Measurements from ENCODE around the gene PRPF6. TPM values are rescaled to one million over a fixed set of nuclear protein-coding genes. Genes with fewer than 3 reads are reported as not detected.

Gene PRPF6
- total and polyA plus RNA-seq, 2 donors (not counting 1 experiment from before 2014, with no cell fraction given) = 31.7 to 82.9 TPM

DNA sequence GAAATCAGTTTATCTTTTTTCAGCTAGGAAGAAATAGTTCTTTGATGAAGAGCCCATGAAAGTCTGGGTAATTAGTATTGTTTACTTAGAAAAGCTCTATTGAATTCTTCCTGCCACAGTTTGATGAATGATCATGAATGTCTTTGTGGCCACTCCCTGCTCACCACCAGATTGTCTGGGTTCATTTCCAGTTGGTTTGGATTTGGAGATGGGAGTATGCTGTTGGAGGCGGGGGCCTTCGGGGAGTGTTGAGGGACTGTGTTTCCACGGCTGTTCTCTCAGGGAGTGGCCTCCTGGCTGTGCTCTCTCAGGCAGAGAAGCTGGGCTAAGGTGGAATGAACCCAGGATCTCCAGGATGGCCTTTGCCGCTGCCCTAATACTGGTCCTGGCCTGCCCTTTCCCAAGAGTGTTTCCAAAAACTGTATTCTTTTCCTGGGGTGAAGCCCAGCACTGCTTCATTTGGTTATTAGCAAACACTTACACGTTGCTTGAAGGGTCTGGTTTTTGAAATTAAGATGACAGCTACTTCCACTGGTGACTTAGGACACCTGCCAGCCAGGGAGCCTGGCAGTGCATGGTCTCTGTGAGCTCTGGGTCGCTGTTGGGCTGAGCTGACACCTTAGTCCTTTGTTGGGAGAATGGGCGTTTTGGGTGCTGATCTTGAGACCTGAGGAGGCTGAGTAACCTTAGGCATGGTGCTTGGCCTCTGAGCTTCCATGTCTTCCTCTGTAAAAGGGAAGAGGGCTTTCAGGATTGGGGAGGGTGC is 23.2 kb downstream of the PRPF6 start:
- POLR2A ChIA-PET = no interaction called here
- peaks cover 6% of the 10 kb centered on the region for H3K4me1 Mint-ChIP-seq

GRCh38 chr20:64005394-64005793 is 24.5 kb downstream of the PRPF6 start:
- no peak overlapping the region for H3K27ac ChIP-seq (ENCODE audit: low read length in 2 of 2)
- H3K27me3 Mint-ChIP-seq = no peaks in the 10 kb centered on the region
- H3K9ac ChIP-seq (ENCODE audit: low read length) = no peak overlapping the region
- intact Hi-C loops (cut with micrococcal nuclease) = no loop called here
- H3K4me3 ChIP-seq (ENCODE audit: control extremely low read depth in 1 of 5, extremely low read depth in 1 of 5, insufficient read depth in 1 of 5, low read depth in 2 of 5, low read length in 4 of 5) = no peak overlapping the region
- 90% methylated on average over 6 of the region's 6 CpGs for WGBS (ENCODE audit: insufficient coverage)
- H3K27me3 ChIP-seq (replicated peaks in 1 of 4; ENCODE audit: control extremely low read depth in 1 of 4, control insufficient read depth in 3 of 4, insufficient read depth in 4 of 4, low read length in 3 of 4) = no peaks in the 10 kb centered on the region
- ChIA-PET POLR2A (no interaction called here), CTCF (no interaction called here)
- no peaks in the 10 kb centered on the region for H3K9me3 Mint-ChIP-seq (ENCODE audit: insufficient read depth)
- H3K79me2 ChIP-seq (ENCODE audit: control insufficient read depth, insufficient read depth, low read length) = peaks cover 67% of the 10 kb centered on the region
- peaks cover 0 to 5% (median 0%) of the 10 kb centered on the region in 3 donors for H3K9me3 ChIP-seq (ENCODE audit: control extremely low read depth in 1 of 3, control insufficient read depth in 2 of 3, insufficient read depth in 1 of 3, low read length in 2 of 3)
- H3K4me1 Mint-ChIP-seq = peaks cover 6% of the 10 kb centered on the region
- ATAC-seq (ENCODE audit: low read depth) (no peak), DNase-seq (no peak)
- H3K4me1 ChIP-seq (ENCODE audit: control insufficient read depth in 2 of 2, insufficient read depth in 2 of 2, low read length in 2 of 2) = peaks cover 0 to 6% of the 10 kb centered on the region in 2 donors
- peaks cover 3 to 72% of the 10 kb centered on the region in 2 experiments for H3K36me3 ChIP-seq (replicated peaks in 1 of 2; ENCODE audit: control extremely low read depth in 1 of 2, control insufficient read depth in 1 of 2, extremely low read depth in 1 of 2, insufficient read depth in 2 of 2, low read length in 1 of 2)
- H2AFZ ChIP-seq (ENCODE audit: insufficient read depth, low read depth, low read length, poor library complexity, severe bottlenecking) = no peak overlapping the region
- H3K4me3 Mint-ChIP-seq = no peak overlapping the region
- H4K20me1 ChIP-seq (ENCODE audit: control insufficient read depth, insufficient read depth, low read length, poor library complexity, severe bottlenecking) = peaks cover 72% of the 10 kb centered on the region
- no peak for TF ChIP-seq EZH2 (IDR thresholded peaks at IDR 0.05; ENCODE audit: borderline replicate concordance, insufficient read depth, low read depth, low read length, poor library complexity, severe bottlenecking)
- TF ChIP-seq, protein P1, sequence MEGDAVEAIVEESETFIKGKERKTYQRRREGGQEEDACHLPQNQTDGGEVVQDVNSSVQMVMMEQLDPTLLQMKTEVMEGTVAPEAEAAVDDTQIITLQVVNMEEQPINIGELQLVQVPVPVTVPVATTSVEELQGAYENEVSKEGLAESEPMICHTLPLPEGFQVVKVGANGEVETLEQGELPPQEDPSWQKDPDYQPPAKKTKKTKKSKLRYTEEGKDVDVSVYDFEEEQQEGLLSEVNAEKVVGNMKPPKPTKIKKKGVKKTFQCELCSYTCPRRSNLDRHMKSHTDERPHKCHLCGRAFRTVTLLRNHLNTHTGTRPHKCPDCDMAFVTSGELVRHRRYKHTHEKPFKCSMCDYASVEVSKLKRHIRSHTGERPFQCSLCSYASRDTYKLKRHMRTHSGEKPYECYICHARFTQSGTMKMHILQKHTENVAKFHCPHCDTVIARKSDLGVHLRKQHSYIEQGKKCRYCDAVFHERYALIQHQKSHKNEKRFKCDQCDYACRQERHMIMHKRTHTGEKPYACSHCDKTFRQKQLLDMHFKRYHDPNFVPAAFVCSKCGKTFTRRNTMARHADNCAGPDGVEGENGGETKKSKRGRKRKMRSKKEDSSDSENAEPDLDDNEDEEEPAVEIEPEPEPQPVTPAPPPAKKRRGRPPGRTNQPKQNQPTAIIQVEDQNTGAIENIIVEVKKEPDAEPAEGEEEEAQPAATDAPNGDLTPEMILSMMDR (IDR thresholded peaks at IDR 0.05) = no peak
- no peak overlapping the region for H3K27ac Mint-ChIP-seq
- no peak overlapping the region for H3K4me2 ChIP-seq (replicated peaks; ENCODE audit: low read depth, low read length, poor library complexity, severe bottlenecking)

More for the DNA sequence above, 23.2 kb downstream of the PRPF6 start:
- 92% methylated on average over 7 of the region's 7 CpGs for WGBS (ENCODE audit: insufficient coverage)
- Histone ChIP-seq H2AFZ (ENCODE audit: insufficient read depth, low read depth, low read length, poor library complexity, severe bottlenecking) (no peak overlapping the region), H3K27ac (ENCODE audit: low read length in 2 of 2) (no peak overlapping the region), H3K4me1 (ENCODE audit: control insufficient read depth in 2 of 2, insufficient read depth in 2 of 2, low read length in 2 of 2) (peaks cover 0 to 6% of the 10 kb centered on the region in 2 donors), H3K4me3 (ENCODE audit: control extremely low read depth in 1 of 5, extremely low read depth in 1 of 5, insufficient read depth in 1 of 5, low read depth in 2 of 5, low read length in 4 of 5) (no peak overlapping the region), H3K4me2 (replicated peaks; ENCODE audit: low read depth, low read length, poor library complexity, severe bottlenecking) (no peak overlapping the region), H3K9ac (ENCODE audit: low read length) (no peak overlapping the region), H3K79me2 (ENCODE audit: control insufficient read depth, insufficient read depth, low read length) (peaks cover 57% of the 10 kb centered on the region), H3K9me3 (ENCODE audit: control extremely low read depth in 1 of 3, control insufficient read depth in 2 of 3, insufficient read depth in 1 of 3, low read length in 2 of 3) (peaks cover 0 to 4% (median 0%) of the 10 kb centered on the region in 3 donors), H3K36me3 (replicated peaks in 1 of 2; ENCODE audit: control extremely low read depth in 1 of 2, control insufficient read depth in 1 of 2, extremely low read depth in 1 of 2, insufficient read depth in 2 of 2, low read length in 1 of 2) (peaks cover 4 to 75% of the 10 kb centered on the region in 2 experiments), H4K20me1 (ENCODE audit: control insufficient read depth, insufficient read depth, low read length, poor library complexity, severe bottlenecking) (peaks cover 68% of the 10 kb centered on the region), H3K27me3 (replicated peaks in 1 of 4; ENCODE audit: control extremely low read depth in 1 of 4, control insufficient read depth in 3 of 4, insufficient read depth in 4 of 4, low read length in 3 of 4) (no peaks in the 10 kb centered on the region)
- Mint-ChIP-seq H3K9me3 (ENCODE audit: insufficient read depth) (no peaks in the 10 kb centered on the region), H3K4me3 (no peak overlapping the region), H3K27me3 (no peaks in the 10 kb centered on the region), H3K27ac (no peak overlapping the region)
- CTCF ChIA-PET = no interaction called here
- TF ChIP-seq, protein P1 (IDR thresholded peaks at IDR 0.05) = no peak
- TF ChIP-seq EZH2 (IDR thresholded peaks at IDR 0.05; ENCODE audit: borderline replicate concordance, insufficient read depth, low read depth, low read length, poor library complexity, severe bottlenecking) = no peak
- intact Hi-C loops (cut with micrococcal nuclease) = no loop called here
- ATAC-seq (ENCODE audit: low read depth) = no peak
- no peak for DNase-seq
